Smooth muscle cell (in vitro differentiated cells): ENCODE results near the gene PEX26. TPM values are rescaled to one million over a fixed set of nuclear protein-coding genes. Genes with fewer than 3 reads are reported as not detected.
A peak's percentile ranks its signal among the peaks of the same experiment; 100 is the strongest.

Source experiments
- DNase-seq: peaks from one replicate; lab custom pipeline; 2025; ENCODE audit not compliant: unreplicated experiment; lab: John Stamatoyannopoulos, UW
- H2AFZ ChIP-seq: fragments of 200-600 bp; sonication (generic); 2 replicates; pipeline ENCODE4 v1.6.0; 2016; ENCODE audit warnings: antibody characterized with exemption, low read depth, mild to moderate bottlenecking
- H3F3A ChIP-seq: fragments of 200-600 bp; sonication (generic); 2 replicates; pipeline ENCODE4 v1.6.0; 2017; ENCODE audit warnings: antibody characterized with exemption, low read depth
- H3K27ac ChIP-seq: fragments of 200-600 bp; sonication (generic); 2 replicates; pipeline ENCODE4 v1.5.1; 2016; ENCODE audit warnings: low read depth, mild to moderate bottlenecking
- H3K27me3 ChIP-seq: fragments of 200-600 bp; sonication (generic); 2 replicates; pipeline ENCODE4 v1.6.1; 2016; ENCODE audit warnings: low read depth, mild to moderate bottlenecking
- H3K36me3 ChIP-seq: fragments of 200-600 bp; sonication (generic); 2 replicates; pipeline ENCODE4 v1.5.1; 2016; ENCODE audit warnings: low read depth
- H3K4me1 ChIP-seq: fragments of 200-600 bp; sonication (generic); 2 replicates; pipeline ENCODE4 v1.5.1; 2016; ENCODE audit warnings: low read depth
- H3K4me2 ChIP-seq: fragments of 200-600 bp; sonication (generic); 2 replicates; pipeline ENCODE4 v1.6.0; 2016; ENCODE audit warnings: mild to moderate bottlenecking
- H3K4me3 ChIP-seq: fragments of 200-600 bp; sonication (generic); 2 replicates; pipeline ENCODE4 v1.5.1; 2016; ENCODE audit warnings: mild to moderate bottlenecking
- H3K79me2 ChIP-seq: fragments of 200-600 bp; sonication (generic); 2 replicates; pipeline ENCODE4 v1.6.0; 2016; ENCODE audit warnings: low read depth, mild to moderate bottlenecking
- H3K9ac ChIP-seq: fragments of 200-600 bp; sonication (generic); 2 replicates; pipeline ENCODE4 v1.6.0; 2016; ENCODE audit warnings: low read depth
- H3K9me3 ChIP-seq: fragments of 200-600 bp; sonication (generic); replicated peaks from 2 replicates; pipeline ENCODE4 v1.5.1; 2016; ENCODE audit warnings: low read depth
- H4K20me1 ChIP-seq: fragments of 200-600 bp; sonication (generic); 2 replicates; pipeline ENCODE4 v1.6.0; 2016; ENCODE audit warnings: low read depth
- CTCF ChIP-seq: fragments of 200-600 bp; sonication (generic); IDR thresholded peaks from 2 replicates; pipeline ENCODE4 v1.5.1; 2017; ENCODE audit warnings: borderline replicate concordance, mild to moderate bottlenecking, antibody characterized with exemption; ENCODE audit not compliant: insufficient read depth, poor library complexity, severe bottlenecking
- WGBS: methylation state at CpG from one replicate; pipeline ENCODE4 v1.1.7; 2016; ENCODE audit warnings: low lambda C conversion rate; 5-methylcytosine and 5-hydroxymethylcytosine counted together
- polyA plus RNA-seq: library from polyadenylated mRNA; unstranded; fragments of >200 nt; fragmentation: Nextera tagmentation; extraction: Ambion mirVana; gene quantifications from 2 replicates; pipeline ENCODE4 v1.2.1, GENCODE V29; 2016
- total RNA-seq: library from RNA; depleted of rRNA; stranded (reverse); fragments of >200 nt; gene quantifications from 2 replicates; pipeline ENCODE4 v1.2.3, GENCODE V29; 2014

Gene PEX26
- total and polyA plus RNA-seq, 2 experiments from 2014 or later, result 4.3 to 15.3 TPM

- H3K79me2 ChIP-seq, result no peaks in the 10 kb centered on the region
- no peak overlapping the region for H3K4me3 ChIP-seq
- no peak overlapping the region for H2AFZ ChIP-seq
- H3K9me3 ChIP-seq, result no peaks in the 10 kb centered on the region
- DNase-seq, result no peak
- no peaks in the 10 kb centered on the region for H3K27me3 ChIP-seq
- H4K20me1 ChIP-seq, result no peaks in the 10 kb centered on the region
- no peaks in the 10 kb centered on the region for H3K36me3 ChIP-seq
- 95% methylated on average over 7 of the region's 7 CpGs for WGBS
- peaks cover 4% of the 10 kb centered on the region for H3K4me1 ChIP-seq
- no peaks in the 10 kb centered on the region for H3F3A ChIP-seq
- no peak for TF ChIP-seq CTCF
- peak overlapping the region; percentile 90 for H3K27ac ChIP-seq
- H3K4me2 ChIP-seq, result no peak overlapping the region
- H3K9ac ChIP-seq, result peak overlapping the region; percentile 1
Observed at GRCh38 chr22:18058371-18059093, 19.3 kb upstream of the PEX26 start.

- Histone ChIP-seq H3F3A (no peaks in the 10 kb centered on the region), H3K4me2 (no peak overlapping the region), H3K4me1 (peaks cover 4% of the 10 kb centered on the region), H3K9me3 (no peaks in the 10 kb centered on the region), H2AFZ (no peak overlapping the region), H3K79me2 (no peaks in the 10 kb centered on the region), H3K9ac (no peak overlapping the region), H3K36me3 (no peaks in the 10 kb centered on the region), H3K27ac (no peak overlapping the region), H3K27me3 (no peaks in the 10 kb centered on the region), H4K20me1 (no peaks in the 10 kb centered on the region), H3K4me3 (no peak overlapping the region)
- no peak for TF ChIP-seq CTCF
- no peak for DNase-seq
- 85% methylated on average over 5 of the region's 5 CpGs for WGBS
Observed at GRCh38 chr22:18059094-18059417, 18.7 kb upstream of the PEX26 start.

GRCh38 chr22:18059473-18059872 lies 18.3 kb upstream of the PEX26 start:
- Histone ChIP-seq H3K4me2 (no peak overlapping the region), H3K79me2 (no peaks in the 10 kb centered on the region), H3K9ac (no peak overlapping the region), H4K20me1 (no peaks in the 10 kb centered on the region), H3K9me3 (no peaks in the 10 kb centered on the region), H3F3A (no peaks in the 10 kb centered on the region), H3K4me1 (peaks cover 4% of the 10 kb centered on the region), H3K36me3 (no peaks in the 10 kb centered on the region), H2AFZ (no peak overlapping the region), H3K27ac (no peak overlapping the region), H3K4me3 (no peak overlapping the region), H3K27me3 (no peaks in the 10 kb centered on the region)
- TF ChIP-seq CTCF, result no peak
- DNase-seq, result no peak
- WGBS, result 100% methylated on average over 3 of the region's 3 CpGs

DNA sequence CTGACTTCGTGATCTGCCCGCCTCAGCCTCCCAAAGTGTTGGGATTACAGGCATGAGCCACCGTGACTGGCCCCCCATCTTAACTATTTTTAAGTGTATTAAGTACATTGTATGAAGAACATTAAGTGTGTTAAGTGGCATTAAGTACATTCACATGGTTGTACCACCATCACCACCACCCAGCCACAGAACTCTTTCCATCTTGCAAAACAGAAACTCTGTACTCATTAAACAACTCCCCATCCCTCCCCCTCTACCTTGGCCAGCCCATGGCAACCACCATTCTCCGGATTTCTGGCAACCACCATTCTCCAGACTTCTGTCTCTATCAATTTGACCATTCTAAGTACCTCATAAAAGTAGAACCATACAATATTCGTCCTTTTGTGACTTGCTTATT lies 17.8 kb upstream of the PEX26 start:
- no peak overlapping the region for H3K27ac ChIP-seq
- H3K36me3 ChIP-seq, result no peaks in the 10 kb centered on the region
- H3K4me3 ChIP-seq, result no peak overlapping the region
- no peak overlapping the region for H2AFZ ChIP-seq
- no peaks in the 10 kb centered on the region for H3K9me3 ChIP-seq
- no peaks in the 10 kb centered on the region for H3K27me3 ChIP-seq
- H3K9ac ChIP-seq, result no peak overlapping the region
- H4K20me1 ChIP-seq, result no peaks in the 10 kb centered on the region
- H3K79me2 ChIP-seq, result no peaks in the 10 kb centered on the region
- TF ChIP-seq CTCF, result no peak
- DNase-seq, result no peak
- no peaks in the 10 kb centered on the region for H3F3A ChIP-seq
- WGBS, result 94% methylated on average over 5 of the region's 5 CpGs
- no peak overlapping the region for H3K4me2 ChIP-seq
- H3K4me1 ChIP-seq, result peaks cover 4% of the 10 kb centered on the region
